Measurements from ENCODE around the gene CHST11. TPM values are rescaled to one million over a fixed set of nuclear protein-coding genes. Genes with fewer than 3 reads are reported as not detected.
A peak's percentile ranks its signal among the peaks of the same experiment; 100 is the strongest.

Gene CHST11
- total RNA-seq, 2 experiments from 2014 or later, result 53.4 to 53.6 TPM

DNA sequence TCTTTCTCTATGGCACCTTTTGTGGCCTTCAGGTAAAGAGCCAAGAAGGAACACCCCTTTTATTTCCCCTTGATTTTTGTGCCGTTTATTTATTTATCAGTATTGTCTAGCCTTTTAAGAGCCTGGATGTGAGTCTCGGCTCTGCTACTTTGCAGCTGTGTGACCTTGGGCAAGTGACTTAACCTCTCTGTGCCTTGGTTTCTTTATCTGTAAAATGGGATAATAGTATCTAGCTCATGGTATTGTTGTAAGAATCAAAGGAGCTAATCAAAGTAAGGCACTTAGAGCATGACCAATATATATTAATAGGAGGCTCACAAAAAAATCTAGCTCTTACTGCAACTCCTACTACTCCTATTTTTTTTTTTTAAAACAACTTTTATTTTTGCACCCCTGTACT lies 179.7 kb downstream of the CHST11 start:
- Histone ChIP-seq H3K9me3 (ENCODE audit: control insufficient read depth in 1 of 2, insufficient read depth in 1 of 2, low read length in 2 of 2) (no peaks in the 10 kb centered on the region), H3K4me3 (ENCODE audit: low read length) (no peak overlapping the region), H3K27me3 (ENCODE audit: control insufficient read depth in 1 of 2, insufficient read depth in 2 of 2, low read length in 2 of 2) (no peaks in the 10 kb centered on the region), H3K36me3 (ENCODE audit: insufficient read depth, low read length) (no peaks in the 10 kb centered on the region), H3K4me1 (ENCODE audit: insufficient read depth, low read length) (peaks cover 11% of the 10 kb centered on the region), H3K27ac (ENCODE audit: low read depth in 1 of 2, low read length in 2 of 2) (no peak overlapping the region)
- TF ChIP-seq CTCF (IDR thresholded peaks at IDR 0.05), result no peak
- ChIA-PET CTCF (no interaction called here), POLR2A (no interaction called here)
- Mint-ChIP-seq H3K27ac (no peak overlapping the region), H3K4me3 (no peak overlapping the region), H3K36me3 (ENCODE audit: low read depth) (peaks cover 19% of the 10 kb centered on the region), H3K9me3 (peaks cover 3% of the 10 kb centered on the region), H3K4me1 (ENCODE audit: low read depth) (peaks cover 29% of the 10 kb centered on the region), H3K27me3 (no peaks in the 10 kb centered on the region)
- intact Hi-C loops (cut with DNase I, micrococcal nuclease), result no loop called here
- no peak for ATAC-seq (ENCODE audit: poor library complexity)
- DNase-seq, result no peak

GRCh38 chr12:104637604-104638003 lies 180.9 kb downstream of the CHST11 start:
- Mint-ChIP-seq H3K27ac (no peak overlapping the region), H3K4me3 (no peak overlapping the region), H3K4me1 (ENCODE audit: low read depth) (peaks cover 28% of the 10 kb centered on the region), H3K9me3 (peaks cover 3% of the 10 kb centered on the region), H3K27me3 (no peaks in the 10 kb centered on the region), H3K36me3 (ENCODE audit: low read depth) (peaks cover 19% of the 10 kb centered on the region)
- TF ChIP-seq CTCF (IDR thresholded peaks at IDR 0.05), result no peak
- DNase-seq (peak in 1 of 14 experiments; percentile 18), ATAC-seq (ENCODE audit: poor library complexity) (no peak)
- intact Hi-C loops (cut with DNase I, micrococcal nuclease), result no loop called here
- H3K36me3 ChIP-seq (ENCODE audit: insufficient read depth, low read length), result no peaks in the 10 kb centered on the region
- H3K27me3 ChIP-seq (ENCODE audit: control insufficient read depth in 1 of 2, insufficient read depth in 2 of 2, low read length in 2 of 2), result no peaks in the 10 kb centered on the region
- ChIA-PET CTCF (no interaction called here), POLR2A (no interaction called here)
- peaks cover 8% of the 10 kb centered on the region for H3K4me1 ChIP-seq (ENCODE audit: insufficient read depth, low read length)
- no peaks in the 10 kb centered on the region for H3K9me3 ChIP-seq (ENCODE audit: control insufficient read depth in 1 of 2, insufficient read depth in 1 of 2, low read length in 2 of 2)
- no peak overlapping the region for H3K27ac ChIP-seq (ENCODE audit: low read depth in 1 of 2, low read length in 2 of 2)
- no peak overlapping the region for H3K4me3 ChIP-seq (ENCODE audit: low read length)

- peaks cover 32% of the 10 kb centered on the region for H3K4me1 Mint-ChIP-seq (ENCODE audit: low read depth)
- Histone ChIP-seq H3K9me3 (ENCODE audit: control insufficient read depth in 1 of 2, insufficient read depth in 1 of 2, low read length in 2 of 2) (no peaks in the 10 kb centered on the region), H3K27ac (ENCODE audit: low read depth in 1 of 2, low read length in 2 of 2) (no peak overlapping the region), H3K4me3 (ENCODE audit: low read length) (no peak overlapping the region), H3K4me1 (ENCODE audit: insufficient read depth, low read length) (peaks cover 13% of the 10 kb centered on the region), H3K27me3 (ENCODE audit: control insufficient read depth in 1 of 2, insufficient read depth in 2 of 2, low read length in 2 of 2) (no peaks in the 10 kb centered on the region), H3K36me3 (ENCODE audit: insufficient read depth, low read length) (no peaks in the 10 kb centered on the region)
- no peaks in the 10 kb centered on the region for H3K27me3 Mint-ChIP-seq
- POLR2A ChIA-PET, result no interaction called here
- ATAC-seq (ENCODE audit: poor library complexity) (no peak), DNase-seq (no peak)
- H3K4me3 Mint-ChIP-seq, result no peak overlapping the region
- H3K9me3 Mint-ChIP-seq, result peaks cover 3% of the 10 kb centered on the region
- CTCF ChIA-PET, result no interaction called here
- peaks cover 21% of the 10 kb centered on the region for H3K36me3 Mint-ChIP-seq (ENCODE audit: low read depth)
- intact Hi-C loops (cut with DNase I, micrococcal nuclease), result no loop called here
- no peak overlapping the region for H3K27ac Mint-ChIP-seq
- TF ChIP-seq CTCF (IDR thresholded peaks at IDR 0.05), result no peak
These were observed 181.6 kb downstream of the CHST11 start for GRCh38 chr12:104638218-104638850.

Measured in CD4-positive, alpha-beta T cell (primary cell).